ENCODE results near the gene IGFBP5. TPM values are rescaled to one million over a fixed set of nuclear protein-coding genes. Genes with fewer than 3 reads are reported as not detected.

Gene IGFBP5
- total RNA-seq, 5 donors from 2014 or later (not counting 1 experiment from before 2014, with no cell fraction given), result 3.3 to 6.6 (median 4.1) TPM; not detected in 2

GRCh38 chr2:216688731-216689340, 6.5 kb downstream of the IGFBP5 start:
- Mint-ChIP-seq H3K9me3 (no peaks in the 10 kb centered on the region), H3K27ac (no peak overlapping the region), H3K4me1 (peaks cover 19 to 27% (median 27%) of the 10 kb centered on the region in 3 donors), H3K27me3 (peaks cover 31 to 76% of the 10 kb centered on the region in 2 donors), H3K36me3 (no peaks in the 10 kb centered on the region), H3K4me3 (no peak overlapping the region)
- no peak for ATAC-seq (replicated peaks in 1 of 4)
- Histone ChIP-seq H3K27me3 (replicated peaks in 1 of 2; ENCODE audit: control insufficient read depth in 2 of 2, extremely low read depth in 1 of 2, insufficient read depth in 2 of 2, low read length in 1 of 2) (peaks cover 0 to 63% of the 10 kb centered on the region in 2 experiments), H3K4me3 (ENCODE audit: control insufficient read depth in 1 of 2, extremely low read depth in 1 of 2, low read length in 1 of 2) (no peak overlapping the region), H3K4me1 (ENCODE audit: control insufficient read depth in 1 of 2, extremely low read depth in 1 of 2, insufficient read depth in 2 of 2, low read length in 2 of 2) (peaks cover 5 to 30% of the 10 kb centered on the region in 2 experiments), H3K27ac (ENCODE audit: low read length) (no peak overlapping the region), H3K36me3 (ENCODE audit: control insufficient read depth in 2 of 2, extremely low read depth in 1 of 2, insufficient read depth in 1 of 2, low read length in 1 of 2) (no peaks in the 10 kb centered on the region), H3K9me3 (no peaks in the 10 kb centered on the region)
- POLR2A ChIA-PET, result no interaction called here
- DNase-seq, result no peak
- WGBS (ENCODE audit: insufficient coverage), result 61% methylated on average over 6 of the region's 9 CpGs
- CTCF ChIA-PET, result interaction anchor here in 1 of 2 donors (1.7 kb wide), 1 partner anchor 1024 kb away, joined by 3 read pairs; no protein-coding TSS in a partner anchor

DNA sequence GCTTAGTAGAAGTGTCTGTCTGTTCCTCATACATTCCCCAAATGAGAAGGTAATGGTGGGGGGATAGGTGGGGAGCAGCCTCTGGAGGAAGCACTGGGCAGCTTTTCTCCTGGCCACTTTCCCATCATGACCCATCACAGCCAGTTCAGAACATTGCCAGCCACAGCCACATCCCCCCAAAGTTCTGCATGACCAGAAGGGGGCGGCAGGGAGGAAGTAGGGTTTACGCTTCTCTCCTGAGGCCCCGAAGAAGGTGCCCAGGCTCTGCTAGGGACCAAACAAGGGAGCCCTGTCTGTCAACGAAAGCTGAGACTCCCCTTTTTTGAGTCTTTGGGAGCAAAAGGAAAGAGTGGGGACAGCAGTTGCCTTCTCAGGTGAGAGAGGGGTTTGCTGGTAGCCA, 7.7 kb downstream of the IGFBP5 start:
- peak in 4 of 35 experiments; percentile 11 to 36 (median 22) for DNase-seq
- no peaks in the 10 kb centered on the region for H3K36me3 ChIP-seq (ENCODE audit: control insufficient read depth in 2 of 2, extremely low read depth in 1 of 2, insufficient read depth in 1 of 2, low read length in 1 of 2)
- H3K4me1 ChIP-seq (ENCODE audit: control insufficient read depth in 1 of 2, extremely low read depth in 1 of 2, insufficient read depth in 2 of 2, low read length in 2 of 2), result peaks cover 3 to 19% of the 10 kb centered on the region in 2 experiments
- no peak overlapping the region for H3K27ac ChIP-seq (ENCODE audit: low read length)
- no peak for ATAC-seq (replicated peaks in 1 of 4)
- Mint-ChIP-seq H3K36me3 (no peaks in the 10 kb centered on the region), H3K27ac (no peak overlapping the region), H3K4me1 (peaks cover 12 to 18% (median 17%) of the 10 kb centered on the region in 3 donors), H3K4me3 (no peak overlapping the region), H3K27me3 (peaks cover 27 to 74% of the 10 kb centered on the region in 2 donors), H3K9me3 (no peaks in the 10 kb centered on the region)
- CTCF ChIA-PET, result interaction anchor here (0.6 to 1.7 kb wide), 3 partner anchors 1025 to 1346 kb away, joined by 3 to 4 read pairs (median 3); no protein-coding TSS in a partner anchor
- no peak overlapping the region for H3K4me3 ChIP-seq (ENCODE audit: control insufficient read depth in 1 of 2, extremely low read depth in 1 of 2, low read length in 1 of 2)
- POLR2A ChIA-PET, result no interaction called here
- H3K9me3 ChIP-seq, result no peaks in the 10 kb centered on the region
- H3K27me3 ChIP-seq (replicated peaks in 1 of 2; ENCODE audit: control insufficient read depth in 2 of 2, extremely low read depth in 1 of 2, insufficient read depth in 2 of 2, low read length in 1 of 2), result peaks cover 0 to 64% of the 10 kb centered on the region in 2 experiments
- WGBS (ENCODE audit: insufficient coverage), result 34% methylated on average over 3 of the region's 4 CpGs

DNA sequence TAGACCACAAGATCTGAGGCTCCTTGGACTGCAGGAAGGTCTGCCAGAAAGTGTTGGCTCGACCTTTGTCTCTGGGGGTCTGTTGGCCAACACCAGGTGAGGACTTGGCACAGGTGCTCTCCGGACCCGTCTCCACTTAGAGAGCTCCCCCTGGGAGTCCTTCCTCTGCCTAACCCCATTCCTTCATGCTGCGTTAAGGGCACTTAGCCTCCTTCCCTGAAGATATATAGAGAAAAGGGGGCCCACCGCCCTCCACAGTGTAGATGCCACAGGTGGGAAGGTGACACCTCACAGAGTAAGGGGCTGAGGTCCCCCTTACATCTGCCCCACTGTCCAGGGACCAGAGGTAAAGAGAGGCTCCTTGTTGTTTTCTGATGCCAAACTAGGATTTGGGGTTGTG, 8.2 kb downstream of the IGFBP5 start:
- no peaks in the 10 kb centered on the region for H3K9me3 ChIP-seq
- H3K4me1 ChIP-seq (ENCODE audit: control insufficient read depth in 1 of 2, extremely low read depth in 1 of 2, insufficient read depth in 2 of 2, low read length in 2 of 2), result peaks cover 3 to 18% of the 10 kb centered on the region in 2 experiments
- Mint-ChIP-seq H3K4me3 (no peak overlapping the region), H3K4me1 (peaks cover 9 to 16% (median 11%) of the 10 kb centered on the region in 3 donors), H3K27ac (no peak overlapping the region), H3K27me3 (peaks cover 27 to 73% of the 10 kb centered on the region in 2 donors), H3K36me3 (no peaks in the 10 kb centered on the region), H3K9me3 (no peaks in the 10 kb centered on the region)
- CTCF ChIA-PET, result interaction anchor here (0.6 to 1.8 kb wide), 4 partner anchors 32 to 1026 kb away, joined by 4 to 5 read pairs (median 4); no protein-coding TSS in a partner anchor
- no peak overlapping the region for H3K4me3 ChIP-seq (ENCODE audit: control insufficient read depth in 1 of 2, extremely low read depth in 1 of 2, low read length in 1 of 2)
- H3K27me3 ChIP-seq (replicated peaks in 1 of 2; ENCODE audit: control insufficient read depth in 2 of 2, extremely low read depth in 1 of 2, insufficient read depth in 2 of 2, low read length in 1 of 2), result peaks cover 0 to 62% of the 10 kb centered on the region in 2 experiments
- no peaks in the 10 kb centered on the region for H3K36me3 ChIP-seq (ENCODE audit: control insufficient read depth in 2 of 2, extremely low read depth in 1 of 2, insufficient read depth in 1 of 2, low read length in 1 of 2)
- POLR2A ChIA-PET, result no interaction called here
- WGBS (ENCODE audit: insufficient coverage), result no CpG with 5 or more reads among the region's 5 CpGs
- H3K27ac ChIP-seq (ENCODE audit: low read length), result no peak overlapping the region
- DNase-seq (no peak), ATAC-seq (replicated peaks in 1 of 4) (no peak)

- Mint-ChIP-seq H3K4me3 (no peak overlapping the region), H3K27ac (no peak overlapping the region), H3K36me3 (no peaks in the 10 kb centered on the region), H3K27me3 (peaks cover 19 to 69% of the 10 kb centered on the region in 2 donors), H3K9me3 (no peaks in the 10 kb centered on the region), H3K4me1 (peaks cover 0 to 6% (median 2%) of the 10 kb centered on the region in 3 donors)
- DNase-seq, result no peak
- POLR2A ChIA-PET, result no interaction called here
- H3K4me3 ChIP-seq (ENCODE audit: control insufficient read depth in 1 of 2, extremely low read depth in 1 of 2, low read length in 1 of 2), result no peak overlapping the region
- peaks cover 0 to 54% of the 10 kb centered on the region in 2 experiments for H3K27me3 ChIP-seq (replicated peaks in 1 of 2; ENCODE audit: control insufficient read depth in 2 of 2, extremely low read depth in 1 of 2, insufficient read depth in 2 of 2, low read length in 1 of 2)
- WGBS (ENCODE audit: insufficient coverage), result no CpG with 5 or more reads among the region's 5 CpGs
- ATAC-seq (replicated peaks in 1 of 4), result no peak
- H3K27ac ChIP-seq (ENCODE audit: low read length), result no peak overlapping the region
- no peaks in the 10 kb centered on the region for H3K9me3 ChIP-seq
- peaks cover 0 to 5% of the 10 kb centered on the region in 2 experiments for H3K4me1 ChIP-seq (ENCODE audit: control insufficient read depth in 1 of 2, extremely low read depth in 1 of 2, insufficient read depth in 2 of 2, low read length in 2 of 2)
- no peaks in the 10 kb centered on the region for H3K36me3 ChIP-seq (ENCODE audit: control insufficient read depth in 2 of 2, extremely low read depth in 1 of 2, insufficient read depth in 1 of 2, low read length in 1 of 2)
- CTCF ChIA-PET, result interaction anchor here (0.6 to 1.8 kb wide), 5 partner anchors 9 to 1028 kb away, joined by 3 to 5 read pairs (median 4); no protein-coding TSS in a partner anchor
These were observed 9.9 kb downstream of the IGFBP5 start for GRCh38 chr2:216685327-216685875.

DNA sequence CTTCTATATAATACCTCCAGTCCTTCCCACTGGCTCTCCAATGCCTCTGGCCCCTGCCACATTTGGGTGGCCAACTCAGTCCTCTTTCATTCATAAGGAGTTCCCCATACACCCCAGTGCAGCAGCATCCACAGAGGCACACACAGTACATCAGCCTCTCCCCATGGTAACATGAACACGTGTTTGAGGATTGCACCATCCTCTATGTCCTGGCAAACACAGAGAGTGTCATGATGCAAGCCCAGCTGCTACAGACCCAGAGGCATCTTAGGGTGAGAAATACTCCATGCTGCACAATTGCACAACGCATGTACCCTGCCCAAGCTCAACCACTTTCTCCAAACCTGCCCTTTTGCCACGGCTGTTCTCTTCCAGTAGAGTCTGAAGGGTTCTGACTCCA, 11.5 kb downstream of the IGFBP5 start:
- H3K27me3 Mint-ChIP-seq, result peaks cover 8 to 64% of the 10 kb centered on the region in 2 donors
- no peak for ATAC-seq (replicated peaks in 1 of 4)
- peaks cover 0 to 6% (median 2%) of the 10 kb centered on the region in 3 donors for H3K4me1 Mint-ChIP-seq

DNA sequence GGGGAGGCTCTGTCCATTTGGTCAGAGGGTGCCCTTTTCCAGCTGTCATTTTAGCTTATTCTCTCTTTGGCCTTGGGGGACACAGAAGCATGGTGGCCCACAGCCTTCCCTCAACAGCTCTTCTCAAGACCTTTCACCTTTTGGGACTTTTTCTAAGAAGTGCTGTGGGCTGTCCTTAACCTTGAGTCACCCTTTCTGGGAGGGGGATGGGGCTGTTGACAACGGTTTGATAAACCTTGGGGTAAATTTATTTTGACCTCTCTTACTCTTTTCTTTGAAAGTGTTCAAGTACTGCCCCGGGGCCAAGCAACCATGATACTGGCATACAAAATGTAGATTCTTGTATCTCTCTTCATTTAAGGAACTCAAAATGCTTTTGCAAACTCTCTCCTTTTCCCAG, 13.7 kb downstream of the IGFBP5 start:
- no peaks in the 10 kb centered on the region for H3K9me3 Mint-ChIP-seq
- no peaks in the 10 kb centered on the region for H3K9me3 ChIP-seq
- peaks cover 5 to 54% of the 10 kb centered on the region in 2 donors for H3K27me3 Mint-ChIP-seq
- no peak overlapping the region for H3K27ac ChIP-seq (ENCODE audit: low read length)
- ChIA-PET POLR2A (interaction anchor here in 1 of 2 donors (0.5 kb wide), 1 partner anchor 642 kb away, joined by 3 read pairs; no protein-coding TSS in a partner anchor), CTCF (interaction anchor here (0.5 to 3.2 kb wide), 14 partner anchors 10 to 1034 kb away, joined by 3 to 17 read pairs (median 4); no protein-coding TSS in a partner anchor)
- WGBS (ENCODE audit: insufficient coverage), result no CpG with 5 or more reads among the region's 2 CpGs
- peaks cover 0 to 6% (median 2%) of the 10 kb centered on the region in 3 donors for H3K4me1 Mint-ChIP-seq
- no peak overlapping the region for H3K27ac Mint-ChIP-seq
- DNase-seq, result no peak
- H3K4me3 ChIP-seq (ENCODE audit: control insufficient read depth in 1 of 2, extremely low read depth in 1 of 2, low read length in 1 of 2), result no peak overlapping the region
- H3K27me3 ChIP-seq (replicated peaks in 1 of 2; ENCODE audit: control insufficient read depth in 2 of 2, extremely low read depth in 1 of 2, insufficient read depth in 2 of 2, low read length in 1 of 2), result peaks cover 0 to 44% of the 10 kb centered on the region in 2 experiments
- no peaks in the 10 kb centered on the region for H3K36me3 Mint-ChIP-seq
- ATAC-seq (replicated peaks in 1 of 4), result no peak
- peaks cover 0 to 5% of the 10 kb centered on the region in 2 experiments for H3K4me1 ChIP-seq (ENCODE audit: control insufficient read depth in 1 of 2, extremely low read depth in 1 of 2, insufficient read depth in 2 of 2, low read length in 2 of 2)
- no peaks in the 10 kb centered on the region for H3K36me3 ChIP-seq (ENCODE audit: control insufficient read depth in 2 of 2, extremely low read depth in 1 of 2, insufficient read depth in 1 of 2, low read length in 1 of 2)
- no peak overlapping the region for H3K4me3 Mint-ChIP-seq

More for the DNA sequence above, 11.5 kb downstream of the IGFBP5 start:
- Mint-ChIP-seq H3K9me3 (no peaks in the 10 kb centered on the region), H3K4me3 (no peak overlapping the region), H3K27ac (no peak overlapping the region), H3K36me3 (no peaks in the 10 kb centered on the region)
- Histone ChIP-seq H3K9me3 (no peaks in the 10 kb centered on the region), H3K4me3 (ENCODE audit: control insufficient read depth in 1 of 2, extremely low read depth in 1 of 2, low read length in 1 of 2) (no peak overlapping the region), H3K36me3 (ENCODE audit: control insufficient read depth in 2 of 2, extremely low read depth in 1 of 2, insufficient read depth in 1 of 2, low read length in 1 of 2) (no peaks in the 10 kb centered on the region), H3K27ac (ENCODE audit: low read length) (no peak overlapping the region), H3K27me3 (replicated peaks in 1 of 2; ENCODE audit: control insufficient read depth in 2 of 2, extremely low read depth in 1 of 2, insufficient read depth in 2 of 2, low read length in 1 of 2) (peaks cover 0 to 42% of the 10 kb centered on the region in 2 experiments), H3K4me1 (ENCODE audit: control insufficient read depth in 1 of 2, extremely low read depth in 1 of 2, insufficient read depth in 2 of 2, low read length in 2 of 2) (peaks cover 0 to 5% of the 10 kb centered on the region in 2 experiments)
- 83% methylated on average over 3 of the region's 3 CpGs for WGBS (ENCODE audit: insufficient coverage)
- DNase-seq, result no peak
- ChIA-PET CTCF (interaction anchor here in 1 of 2 donors (2.2 to 3.2 kb wide), 2 partner anchors 1029 to 1031 kb away, joined by 6 to 17 read pairs; no protein-coding TSS in a partner anchor), POLR2A (no interaction called here)

All from T-cell (primary cell).